ENCODE results near the gene MACROD2. TPM values are rescaled to one million over a fixed set of nuclear protein-coding genes. Genes with fewer than 3 reads are reported as not detected.

Gene MACROD2
- total RNA-seq, 4 donors from 2014 or later, result 2.9 to 11.3 (median 8.0) TPM

- TF ChIP-seq, protein P1, sequence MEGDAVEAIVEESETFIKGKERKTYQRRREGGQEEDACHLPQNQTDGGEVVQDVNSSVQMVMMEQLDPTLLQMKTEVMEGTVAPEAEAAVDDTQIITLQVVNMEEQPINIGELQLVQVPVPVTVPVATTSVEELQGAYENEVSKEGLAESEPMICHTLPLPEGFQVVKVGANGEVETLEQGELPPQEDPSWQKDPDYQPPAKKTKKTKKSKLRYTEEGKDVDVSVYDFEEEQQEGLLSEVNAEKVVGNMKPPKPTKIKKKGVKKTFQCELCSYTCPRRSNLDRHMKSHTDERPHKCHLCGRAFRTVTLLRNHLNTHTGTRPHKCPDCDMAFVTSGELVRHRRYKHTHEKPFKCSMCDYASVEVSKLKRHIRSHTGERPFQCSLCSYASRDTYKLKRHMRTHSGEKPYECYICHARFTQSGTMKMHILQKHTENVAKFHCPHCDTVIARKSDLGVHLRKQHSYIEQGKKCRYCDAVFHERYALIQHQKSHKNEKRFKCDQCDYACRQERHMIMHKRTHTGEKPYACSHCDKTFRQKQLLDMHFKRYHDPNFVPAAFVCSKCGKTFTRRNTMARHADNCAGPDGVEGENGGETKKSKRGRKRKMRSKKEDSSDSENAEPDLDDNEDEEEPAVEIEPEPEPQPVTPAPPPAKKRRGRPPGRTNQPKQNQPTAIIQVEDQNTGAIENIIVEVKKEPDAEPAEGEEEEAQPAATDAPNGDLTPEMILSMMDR (IDR thresholded peaks at IDR 0.05; ENCODE audit: low read depth), result no peak
Measured at GRCh38 chr20:14295238-14295637, 299.9 kb downstream of the MACROD2 start.

- TF ChIP-seq, protein P1 (IDR thresholded peaks at IDR 0.05; ENCODE audit: low read depth), result no peak
Measured at GRCh38 chr20:14295770-14296309, 300.5 kb downstream of the MACROD2 start.

GRCh38 chr20:14299831-14300230, 304.5 kb downstream of the MACROD2 start:
- TF ChIP-seq, protein P1 (IDR thresholded peaks at IDR 0.05; ENCODE audit: low read depth), result no peak

DNA sequence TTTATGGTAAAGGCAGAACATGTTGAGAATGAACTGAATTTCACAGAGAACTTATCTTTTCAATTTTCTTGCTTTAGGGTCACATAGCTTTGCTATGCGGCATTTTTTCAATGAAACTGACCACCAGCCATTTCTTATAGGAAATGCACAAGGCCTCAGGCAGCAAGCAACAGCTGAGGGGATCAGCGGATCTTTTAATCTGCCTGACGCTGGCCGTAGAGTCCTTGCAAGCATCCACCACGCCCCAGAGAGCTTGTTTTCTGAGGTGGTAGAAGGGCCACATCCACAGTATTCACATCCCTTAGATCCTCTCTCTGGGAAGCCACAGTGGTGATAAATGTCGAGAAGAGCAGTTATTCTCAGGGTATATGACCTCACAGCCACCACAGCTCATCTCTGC, 307.8 kb downstream of the MACROD2 start:
- TF ChIP-seq, protein P1 (IDR thresholded peaks at IDR 0.05; ENCODE audit: low read depth), result no peak

- TF ChIP-seq, protein P1 (IDR thresholded peaks at IDR 0.05; ENCODE audit: low read depth), result no peak
Measured at GRCh38 chr20:14303651-14304050, 308.3 kb downstream of the MACROD2 start.

- TF ChIP-seq, protein P1 (IDR thresholded peaks at IDR 0.05; ENCODE audit: low read depth), result no peak
Measured at GRCh38 chr20:14304472-14304871, 309.2 kb downstream of the MACROD2 start.

DNA sequence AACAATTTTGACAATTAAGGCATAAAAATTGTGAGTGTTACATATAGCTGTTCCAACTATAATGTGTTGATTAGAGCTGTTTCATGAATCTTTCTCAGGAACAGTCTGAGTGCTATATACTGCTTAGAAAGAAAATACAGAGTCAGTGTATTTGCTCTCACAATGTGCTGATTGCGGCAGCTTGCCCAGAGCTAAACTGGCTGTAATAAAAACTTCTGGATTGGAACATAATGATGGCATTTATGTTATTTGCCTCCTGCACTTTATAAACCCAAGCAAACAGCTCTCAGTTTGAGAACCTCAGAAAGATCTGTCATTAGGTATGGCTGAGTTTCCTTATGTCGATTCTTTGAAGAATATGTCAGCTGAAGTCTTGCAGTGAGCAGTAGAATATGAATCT, 312.6 kb downstream of the MACROD2 start:
- TF ChIP-seq, protein P1 (IDR thresholded peaks at IDR 0.05; ENCODE audit: low read depth), result no peak

All from subcutaneous adipose tissue (tissue), 4 donors.